GM10248 (cell line): ENCODE data around the gene IQUB.
A peak's percentile ranks its signal among the peaks of the same experiment; 100 is the strongest.
"Not testable (repeated sequence)": the region's sequence is repeated elsewhere in the genome, so short reads cannot be mapped to it uniquely, and the experiment has no call there.

Experiments
- CTCF ChIA-PET: fragments of 300-600 bp; sonication (Branson Sonifier 250); formaldehyde crosslinking; extraction: SDS; loops from one replicate; lab custom pipeline; 2021; ENCODE audit warnings: antibody characterized with exemption; lab: Yijun Ruan, JAX
- POLR2A ChIA-PET: fragments of 350-650 bp; sonication (Branson Sonifier 250); formaldehyde crosslinking; extraction: SDS; loops from one replicate; lab custom pipeline; 2020; ENCODE audit warnings: antibody characterized with exemption; lab: Yijun Ruan, JAX
- DNase-seq: peaks from one replicate; pipeline ENCODE4 v3.0.0; 2012; ENCODE audit errors: extremely low spot score
- TF ChIP-seq, protein P1 (sequence below): IDR thresholded peaks from 2 replicates; pipeline ENCODE4 v1.5.1; 2012; ENCODE audit warnings: mild to moderate bottlenecking, low read depth; ENCODE audit errors: extremely low read depth, missing control alignments, control extremely low read depth

IQUB gene

DNA sequence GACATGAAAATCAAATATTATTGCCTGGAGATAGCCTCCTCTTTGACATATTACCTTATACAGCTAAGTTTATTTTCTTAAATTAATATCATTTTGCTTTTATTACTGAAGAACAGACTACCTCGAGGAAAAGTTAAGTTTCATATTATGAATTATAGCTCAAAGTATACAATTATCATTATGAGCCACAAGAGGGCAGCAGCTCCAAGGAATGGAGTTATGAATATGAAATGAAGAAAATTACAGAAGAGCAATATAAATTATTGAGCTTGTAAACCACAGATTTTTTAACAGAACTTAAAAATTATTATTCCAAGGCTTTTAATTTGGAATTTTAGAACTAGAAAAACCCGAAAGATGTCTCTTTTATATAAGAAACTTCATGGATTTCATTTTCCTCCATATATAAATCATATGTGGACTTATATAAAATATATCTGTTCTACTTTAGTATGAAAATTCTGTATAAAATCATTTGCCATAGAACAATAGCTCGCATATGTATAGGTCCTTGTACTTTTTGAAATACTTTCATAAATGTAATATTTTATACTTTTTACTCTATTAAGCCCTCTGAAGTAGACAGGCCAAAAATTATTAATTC, 40.1 kb downstream of the IQUB start:
- POLR2A ChIA-PET, result no interaction called here
- peak; percentile 26 for DNase-seq
- CTCF ChIA-PET, result interaction anchor here (0.6 to 3.1 kb wide), 30 partner anchors 10 to 777 kb away, joined by 3 to 38 read pairs (median 4); partner anchors contain the start of gene NDUFA5
- TF ChIP-seq, protein P1, sequence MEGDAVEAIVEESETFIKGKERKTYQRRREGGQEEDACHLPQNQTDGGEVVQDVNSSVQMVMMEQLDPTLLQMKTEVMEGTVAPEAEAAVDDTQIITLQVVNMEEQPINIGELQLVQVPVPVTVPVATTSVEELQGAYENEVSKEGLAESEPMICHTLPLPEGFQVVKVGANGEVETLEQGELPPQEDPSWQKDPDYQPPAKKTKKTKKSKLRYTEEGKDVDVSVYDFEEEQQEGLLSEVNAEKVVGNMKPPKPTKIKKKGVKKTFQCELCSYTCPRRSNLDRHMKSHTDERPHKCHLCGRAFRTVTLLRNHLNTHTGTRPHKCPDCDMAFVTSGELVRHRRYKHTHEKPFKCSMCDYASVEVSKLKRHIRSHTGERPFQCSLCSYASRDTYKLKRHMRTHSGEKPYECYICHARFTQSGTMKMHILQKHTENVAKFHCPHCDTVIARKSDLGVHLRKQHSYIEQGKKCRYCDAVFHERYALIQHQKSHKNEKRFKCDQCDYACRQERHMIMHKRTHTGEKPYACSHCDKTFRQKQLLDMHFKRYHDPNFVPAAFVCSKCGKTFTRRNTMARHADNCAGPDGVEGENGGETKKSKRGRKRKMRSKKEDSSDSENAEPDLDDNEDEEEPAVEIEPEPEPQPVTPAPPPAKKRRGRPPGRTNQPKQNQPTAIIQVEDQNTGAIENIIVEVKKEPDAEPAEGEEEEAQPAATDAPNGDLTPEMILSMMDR, result peak; percentile 81

DNA sequence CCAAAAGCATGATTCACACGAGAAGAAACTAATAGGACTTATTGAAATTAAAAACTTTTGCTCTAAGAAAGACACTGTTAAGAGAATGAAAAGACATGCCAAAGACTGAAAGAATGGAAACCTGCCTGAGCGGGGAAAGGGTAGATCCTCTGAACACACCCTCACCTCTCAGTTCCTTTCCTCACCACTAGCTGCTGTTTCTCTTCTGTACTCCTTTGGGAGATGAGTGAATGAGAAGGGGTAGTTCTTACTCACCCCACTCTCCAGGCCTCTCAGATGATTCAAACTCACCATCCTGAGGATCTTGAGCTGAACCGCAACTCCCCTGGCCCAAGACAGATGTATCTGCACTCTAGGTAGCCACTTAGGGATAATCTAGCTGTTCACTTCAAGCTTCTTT, 41.9 kb downstream of the IQUB start:
- POLR2A ChIA-PET, result no interaction called here
- CTCF ChIA-PET, result interaction anchor here (0.9 to 3.1 kb wide), 13 partner anchors 8 to 382 kb away, joined by 3 to 14 read pairs (median 4); partner anchors contain the start of gene NDUFA5
- DNase-seq, result no peak
- TF ChIP-seq, protein P1, result no peak

DNA sequence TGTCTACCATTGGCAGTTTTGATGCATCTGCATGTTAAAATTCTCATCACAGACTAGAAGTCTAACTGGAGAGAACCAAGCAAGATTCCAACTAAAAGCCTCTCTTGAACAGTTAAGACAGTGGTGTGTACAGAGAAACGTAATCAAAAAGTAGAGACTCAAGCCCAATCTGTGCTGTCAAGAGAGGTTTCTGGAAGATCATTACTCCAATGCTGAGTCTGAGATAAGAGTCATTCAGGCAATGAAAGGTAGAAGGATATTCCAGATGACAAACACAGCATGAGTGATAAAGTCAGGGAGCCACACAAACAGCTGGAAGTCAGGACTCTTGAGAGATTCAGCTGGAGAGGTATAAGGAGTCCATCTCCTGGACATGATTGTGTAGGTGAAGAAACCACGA, 48.7 kb downstream of the IQUB start:
- DNase-seq, result no peak
- ChIA-PET POLR2A (no interaction called here), CTCF (no interaction called here)
- TF ChIP-seq, protein P1, result no peak

DNA sequence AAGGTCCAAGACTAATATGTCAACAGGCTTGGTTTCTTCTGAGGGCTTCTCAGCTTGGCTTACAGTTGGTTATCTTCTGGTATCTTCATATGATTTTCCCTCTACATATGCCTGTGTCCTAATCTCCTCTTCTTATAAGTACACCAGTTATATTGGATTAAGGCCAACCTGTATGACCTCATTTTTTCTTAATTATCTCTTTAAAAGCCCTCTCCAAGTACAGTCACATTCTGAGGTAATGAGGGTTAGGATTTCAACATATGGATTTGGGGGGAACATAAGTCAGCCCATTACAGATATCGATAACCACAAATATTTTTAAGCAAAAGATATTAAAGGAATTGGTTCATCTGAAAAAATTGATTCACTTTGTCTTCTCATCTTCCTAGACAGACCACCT, 49.2 kb downstream of the IQUB start:
- DNase-seq, result no peak
- TF ChIP-seq, protein P1, result no peak
- ChIA-PET CTCF (interaction anchor here (1.0 kb wide), 1 partner anchor 14 kb away, joined by 3 read pairs; no protein-coding TSS in a partner anchor), POLR2A (no interaction called here)

DNA sequence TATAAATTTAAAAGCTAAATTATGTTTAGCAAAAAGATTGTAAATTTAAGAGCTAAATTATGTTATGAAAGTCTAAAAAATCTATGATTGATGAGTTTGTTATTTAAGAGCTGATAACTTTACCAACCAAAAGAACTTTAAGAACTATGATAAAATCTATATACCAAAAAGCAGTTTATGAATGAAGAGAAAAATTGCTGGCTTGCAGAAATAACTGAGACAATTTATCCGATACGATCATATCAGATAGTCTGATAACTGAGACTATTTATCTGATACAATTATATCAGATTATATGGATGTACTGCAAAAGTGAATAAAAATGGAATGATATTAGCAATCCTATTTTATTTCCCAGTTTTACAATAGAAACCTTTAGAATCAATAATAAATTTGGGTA, 50.2 kb downstream of the IQUB start:
- TF ChIP-seq, protein P1, result no peak
- ChIA-PET CTCF (interaction anchor here (1.0 to 1.3 kb wide), 3 partner anchors 9 to 15 kb away, joined by 3 to 9 read pairs (median 6); no protein-coding TSS in a partner anchor), POLR2A (no interaction called here)
- DNase-seq, result no peak

DNA sequence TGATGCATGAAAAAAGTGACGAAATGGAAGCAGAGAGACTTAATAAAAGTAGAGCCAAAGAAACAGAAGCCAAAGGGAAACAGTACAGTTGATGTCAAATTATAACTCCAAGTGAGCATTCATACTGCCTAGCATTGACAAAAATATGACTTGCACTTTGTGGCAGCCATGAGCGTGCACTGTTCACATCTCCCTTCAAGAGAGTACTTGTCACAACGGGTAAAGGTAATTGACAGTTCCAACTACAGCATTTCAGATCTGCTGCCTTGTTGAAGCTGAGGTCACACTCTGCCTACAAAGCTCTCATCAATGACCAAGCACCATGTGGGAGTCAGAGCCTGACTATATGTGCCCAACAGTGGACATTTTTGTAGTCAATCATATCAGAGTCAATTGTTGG, 54.3 kb downstream of the IQUB start:
- ChIA-PET POLR2A (no interaction called here), CTCF (interaction anchor here (0.7 to 2.6 kb wide), 4 partner anchors 9 to 15 kb away, joined by 3 to 10 read pairs (median 4); no protein-coding TSS in a partner anchor)
- no peak for DNase-seq
- TF ChIP-seq, protein P1, result no peak

DNA sequence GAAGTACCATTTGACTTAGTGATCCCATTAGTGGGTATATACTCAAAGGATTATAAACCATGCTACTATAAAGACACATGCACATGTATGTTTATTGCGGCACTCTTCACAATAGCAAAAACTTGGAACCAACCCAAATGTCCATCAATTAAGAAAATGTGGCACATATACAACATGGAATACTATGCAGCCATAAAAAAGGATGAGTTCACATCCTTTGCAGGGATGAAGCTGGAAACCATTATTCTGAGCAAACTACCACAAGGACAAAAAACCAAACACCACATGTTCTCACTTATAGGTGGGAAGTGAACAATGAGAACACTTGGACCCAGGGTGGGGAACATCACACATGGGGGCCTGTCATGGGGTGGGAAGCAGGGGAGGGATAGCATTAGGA, 56.3 kb downstream of the IQUB start:
- POLR2A ChIA-PET, CTCF ChIA-PET: not testable (repeated sequence)

More for the DNA sequence above, 56.3 kb downstream of the IQUB start:
- DNase-seq, result not testable (repeated sequence)
